ENCODE measurements around the gene SLC15A3. TPM values are rescaled to one million over a fixed set of nuclear protein-coding genes. Genes with fewer than 3 reads are reported as not detected.
A peak's percentile ranks its signal among the peaks of the same experiment; 100 is the strongest.

The SLC15A3 gene
- total and polyA plus RNA-seq, 2 experiments from 2014 or later = 2.1 TPM; not detected in 1

DNA sequence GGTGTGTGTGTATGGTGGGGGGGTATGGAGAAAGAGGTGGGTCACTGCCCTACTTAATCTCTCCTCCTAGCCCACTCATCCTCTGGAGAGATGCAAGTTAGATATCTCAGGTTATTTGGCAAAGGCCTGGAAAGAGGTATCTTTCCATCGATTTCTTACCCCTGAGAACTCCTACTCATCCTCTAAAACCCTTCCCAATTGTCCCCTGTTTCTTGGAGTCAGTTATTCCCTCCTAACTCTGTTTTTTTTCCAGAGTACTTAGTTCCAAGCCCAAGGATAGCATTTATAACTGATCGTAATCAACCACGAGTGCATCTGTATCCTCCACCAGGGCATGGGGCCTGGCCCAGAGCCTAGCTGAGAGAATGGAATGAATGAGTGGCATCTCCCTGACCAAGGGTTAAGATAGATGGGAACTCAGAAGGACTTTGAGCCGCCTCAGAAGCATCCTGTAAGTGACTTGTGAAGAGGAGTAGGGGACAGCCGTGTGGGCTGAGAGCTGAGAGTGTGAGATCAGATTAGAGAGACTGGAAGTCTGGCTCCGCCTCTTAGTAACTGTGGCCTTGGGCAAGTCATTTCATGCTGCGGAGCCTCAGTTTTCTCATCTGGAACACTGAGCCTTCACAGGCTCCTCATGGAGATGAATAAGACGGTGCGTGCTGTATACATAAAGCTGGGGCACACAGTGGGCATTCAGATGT is 35.8 kb upstream of the SLC15A3 start:
- Histone ChIP-seq H3K36me3 (no peaks in the 10 kb centered on the region), H3K27ac (no peak overlapping the region), H3K27me3 (no peaks in the 10 kb centered on the region), H3K4me1 (ENCODE audit: low read depth) (no peaks in the 10 kb centered on the region), H3K9me3 (ENCODE audit: low read depth) (no peaks in the 10 kb centered on the region), H3K4me3 (no peak overlapping the region)
- DNase-seq (ENCODE audit: low read depth in 1 of 2, low spot score in 1 of 2) = no peak
- TF ChIP-seq CTCF (IDR thresholded peaks at IDR 0.05; ENCODE audit: low read depth, low read length) = no peak

DNA sequence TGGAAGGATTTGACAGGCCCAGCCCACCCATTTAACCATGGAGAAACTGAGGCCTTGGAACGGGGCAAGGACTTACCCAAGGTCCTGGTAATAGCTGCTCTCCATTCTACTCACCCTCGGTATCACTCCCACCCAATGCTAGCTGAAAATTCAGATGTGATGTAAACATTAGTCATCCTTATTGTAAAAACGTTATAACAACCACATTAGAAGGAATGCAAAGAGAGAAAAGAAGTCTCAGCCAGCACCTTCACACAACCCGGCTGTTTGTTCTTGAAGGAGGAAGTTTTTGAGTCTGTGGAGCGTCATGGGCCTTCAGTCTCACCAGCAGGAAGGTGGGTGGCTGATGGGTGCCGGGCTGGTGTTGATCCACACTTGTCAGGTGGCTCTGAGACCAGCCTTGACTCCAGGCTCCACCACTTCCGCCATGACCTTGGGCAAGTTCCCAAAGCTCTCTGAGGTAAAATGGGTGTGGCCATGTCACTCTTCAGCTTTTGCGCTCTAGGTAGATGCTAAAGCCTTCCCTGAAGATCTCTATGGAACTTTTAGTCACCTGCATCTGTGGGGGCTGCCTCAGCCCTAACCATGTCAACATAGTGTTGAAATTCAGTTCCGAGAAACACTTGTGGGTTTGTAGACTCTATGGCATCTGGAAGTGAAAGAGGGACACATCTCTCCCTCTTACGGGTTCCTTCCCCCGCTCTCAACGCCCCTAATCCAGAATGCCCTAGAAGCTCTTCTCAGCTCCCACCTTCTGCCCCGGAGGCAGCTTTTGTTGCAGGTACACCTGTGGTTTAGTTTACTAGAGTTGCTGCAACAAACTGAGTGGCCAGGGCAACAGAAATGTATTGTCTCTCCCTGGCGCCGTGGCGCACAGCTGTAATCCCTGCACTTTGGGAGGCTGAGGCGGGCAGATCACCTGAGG is 34.3 kb upstream of the SLC15A3 start:
- Histone ChIP-seq H3K36me3 (no peaks in the 10 kb centered on the region), H3K4me3 (no peak overlapping the region), H3K9me3 (ENCODE audit: low read depth) (no peaks in the 10 kb centered on the region), H3K27me3 (no peaks in the 10 kb centered on the region), H3K4me1 (ENCODE audit: low read depth) (no peaks in the 10 kb centered on the region), H3K27ac (no peak overlapping the region)
- no peak for TF ChIP-seq CTCF (IDR thresholded peaks at IDR 0.05; ENCODE audit: low read depth, low read length)
- peak in 1 of 2 donors; percentile 31 for DNase-seq (ENCODE audit: low read depth in 1 of 2, low spot score in 1 of 2)

- no peaks in the 10 kb centered on the region for H3K9me3 ChIP-seq (ENCODE audit: low read depth)
- no peak for TF ChIP-seq CTCF (IDR thresholded peaks at IDR 0.05; ENCODE audit: low read depth, low read length)
- no peaks in the 10 kb centered on the region for H3K27me3 ChIP-seq
- no peaks in the 10 kb centered on the region for H3K4me1 ChIP-seq (ENCODE audit: low read depth)
- DNase-seq (ENCODE audit: low read depth in 1 of 2, low spot score in 1 of 2) = no peak
- H3K36me3 ChIP-seq = no peaks in the 10 kb centered on the region
- no peak overlapping the region for H3K27ac ChIP-seq
- H3K4me3 ChIP-seq = no peak overlapping the region
Observed at GRCh38 chr11:60985501-60985900, 33.5 kb upstream of the SLC15A3 start.

GRCh38 chr11:60984636-60985035 is 32.7 kb upstream of the SLC15A3 start:
- no peak overlapping the region for H3K27ac ChIP-seq
- no peaks in the 10 kb centered on the region for H3K36me3 ChIP-seq
- H3K4me1 ChIP-seq (ENCODE audit: low read depth) = no peaks in the 10 kb centered on the region
- H3K4me3 ChIP-seq = no peak overlapping the region
- no peaks in the 10 kb centered on the region for H3K27me3 ChIP-seq
- DNase-seq (ENCODE audit: low read depth in 1 of 2, low spot score in 1 of 2) = no peak
- H3K9me3 ChIP-seq (ENCODE audit: low read depth) = no peaks in the 10 kb centered on the region
- no peak for TF ChIP-seq CTCF (IDR thresholded peaks at IDR 0.05; ENCODE audit: low read depth, low read length)

DNA sequence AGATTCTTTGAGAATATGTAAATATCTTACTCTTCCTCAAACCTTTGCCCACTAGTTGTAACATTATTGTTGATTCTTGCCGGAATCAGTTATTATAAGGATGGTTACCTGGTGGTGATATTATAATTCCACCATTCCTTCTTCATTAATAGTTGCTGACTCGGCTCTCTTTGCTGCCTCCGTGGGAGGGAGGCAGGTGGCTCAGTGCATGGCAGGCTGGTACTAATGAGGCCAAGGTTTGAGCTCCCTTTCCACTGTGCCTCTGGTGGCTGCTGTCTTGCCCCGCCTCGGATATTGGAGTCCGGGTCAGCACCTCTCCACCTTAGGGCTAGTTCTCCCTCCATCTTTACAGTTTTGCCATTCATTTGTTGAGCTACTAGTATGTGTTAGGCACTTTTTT is 32.2 kb upstream of the SLC15A3 start:
- Histone ChIP-seq H3K27me3 (no peaks in the 10 kb centered on the region), H3K27ac (no peak overlapping the region), H3K4me3 (no peak overlapping the region), H3K4me1 (ENCODE audit: low read depth) (no peaks in the 10 kb centered on the region), H3K9me3 (ENCODE audit: low read depth) (no peaks in the 10 kb centered on the region), H3K36me3 (no peaks in the 10 kb centered on the region)
- no peak for TF ChIP-seq CTCF (IDR thresholded peaks at IDR 0.05; ENCODE audit: low read depth, low read length)
- no peak for DNase-seq (ENCODE audit: low read depth in 1 of 2, low spot score in 1 of 2)
